SH-SY5Y (cell line): ENCODE data around the gene GEMIN7.

ENCODE experiments used
- GATA2 ChIP-seq: IDR thresholded peaks from 2 replicates; pipeline ENCODE4 v1.6.1; 2011; ENCODE audit warnings: mild to moderate bottlenecking, low read depth, low read length
- GATA3 ChIP-seq: IDR thresholded peaks from 2 replicates; pipeline ENCODE4 v1.6.1; 2011; ENCODE audit warnings: low read depth, mild to moderate bottlenecking, low read length, moderate library complexity

- TF ChIP-seq GATA2 (no peak), GATA3 (no peak)
These were observed 51.2 kb downstream of the GEMIN7 start for GRCh38 chr19:45130236-45130635.
